ENCODE data around the gene SORL1.

- TF ChIP-seq POLR2A (IDR thresholded peaks at IDR 0.05) (no peak), CTCF (IDR thresholded peaks at IDR 0.05) (no peak), POLR2AphosphoS5 (IDR thresholded peaks at IDR 0.05) (no peak)
Observed at GRCh38 chr11:121435132-121435531, 17.0 kb upstream of the SORL1 start.

Data from gastroesophageal sphincter (tissue), 3 donors.